ENCODE data around the gene ATOH8. TPM values are rescaled to one million over a fixed set of nuclear protein-coding genes. Genes with fewer than 3 reads are reported as not detected.

The ATOH8 gene
- total and polyA plus RNA-seq, 10 of the 15 experiments (the other 5 are each of a cell fraction or from before 2014, with no cell fraction given) = 0.03 to 0.60 TPM; not detected in 8

- TF ChIP-seq BCLAF1 (IDR thresholded peaks at IDR 0.05) (no peak), HDGF (IDR thresholded peaks at IDR 0.05) (no peak), ZBTB11 (CRISPR knock-in tag; IDR thresholded peaks at IDR 0.05) (no peak), EP300 (IDR thresholded peaks at IDR 0.05; ENCODE audit: borderline replicate concordance in 1 of 2, control insufficient read depth in 1 of 2, low read depth in 2 of 2, low read length in 2 of 2) (no peak), TBL1XR1 (IDR thresholded peaks at IDR 0.05; ENCODE audit: low read depth, low read length) (no peak), ZBED1 (IDR thresholded peaks at IDR 0.05; ENCODE audit: borderline replicate concordance) (no peak), ASH2L (IDR thresholded peaks at IDR 0.05; ENCODE audit: borderline replicate concordance, low read depth) (no peak)
Observed at GRCh38 chr2:85787282-85787980, 33.6 kb downstream of the ATOH8 start (continued).
